Neural cell (in vitro differentiated cells): ENCODE data around the gene ARHGEF2. TPM values are rescaled to one million over a fixed set of nuclear protein-coding genes. Genes with fewer than 3 reads are reported as not detected.

Experiments used
- H2AFZ ChIP-seq: fragments of 200-600, 300-800 bp; sonication (generic), shearing (Covaris generic); 2 replicates; pipeline ENCODE4 v1.6.0; 2014; ENCODE audit warnings: low read depth, mild to moderate bottlenecking, antibody characterized with exemption, low read length, moderate library complexity
- H3F3A ChIP-seq: fragments of 200-600 bp; shearing (Covaris generic); 2 replicates; pipeline ENCODE4 v1.6.1; 2016; ENCODE audit warnings: mild to moderate bottlenecking, moderate library complexity, mixed read lengths, antibody characterized with exemption, low read length; ENCODE audit not compliant: insufficient read depth, poor library complexity, severe bottlenecking
- H3K27ac ChIP-seq: fragments of 200-600, 300-800 bp; sonication (generic), shearing (Covaris generic); 2 replicates; pipeline ENCODE4 v1.5.1; 2014; ENCODE audit warnings: mild to moderate bottlenecking, low read length, moderate library complexity
- H3K27me3 ChIP-seq: fragments of 300-800, 200-600 bp; sonication (generic), shearing (Covaris generic); 2 replicates; pipeline ENCODE4 v1.6.0; 2014; ENCODE audit warnings: mild to moderate bottlenecking, low read depth, low read length, moderate library complexity; ENCODE audit not compliant: insufficient read depth
- H3K36me3 ChIP-seq: fragments of 300-800, 200-600 bp; sonication (generic), shearing (Covaris generic); 2 replicates; pipeline ENCODE4 v1.5.1; 2014; ENCODE audit warnings: mild to moderate bottlenecking, antibody characterized with exemption, low read length, moderate library complexity; ENCODE audit not compliant: insufficient read depth
- H3K4me2 ChIP-seq: fragments of 300-800, 200-600 bp; sonication (generic), shearing (Covaris generic); 2 replicates; pipeline ENCODE4 v1.6.0; 2014; ENCODE audit warnings: mild to moderate bottlenecking, low read length
- H3K4me3 ChIP-seq: fragments of 300-800, 200-600 bp; sonication (generic), shearing (Covaris generic); 2 replicates; pipeline ENCODE4 v1.5.1; 2014; ENCODE audit warnings: mild to moderate bottlenecking, low read length, moderate library complexity
- H3K79me2 ChIP-seq: fragments of 200-600 bp; shearing (Covaris generic); replicated peaks from 2 replicates; pipeline ENCODE4 v1.6.0; 2014; ENCODE audit warnings: mild to moderate bottlenecking, low read length, moderate library complexity; ENCODE audit not compliant: insufficient read depth
- H3K9ac ChIP-seq: fragments of 300-800, 200-600 bp; sonication (generic), shearing (Covaris generic); 2 replicates; pipeline ENCODE4 v1.6.1; 2016; ENCODE audit warnings: mild to moderate bottlenecking, low read length, mixed read lengths
- H3K9me2 ChIP-seq: fragments of 200-600 bp; shearing (Covaris generic); 2 replicates; pipeline ENCODE4 v1.6.1; 2016; ENCODE audit warnings: mild to moderate bottlenecking, low read length, mixed read lengths; ENCODE audit not compliant: insufficient read depth
- H3K9me3 ChIP-seq: fragments of 200-600, 300-800 bp; sonication (generic), shearing (Covaris generic); 2 replicates; pipeline ENCODE4 v1.6.1; 2016; ENCODE audit warnings: mild to moderate bottlenecking, mixed run types, low read length, moderate library complexity, mixed read lengths
- H4K20me1 ChIP-seq: fragments of 200-600 bp; shearing (Covaris generic); 2 replicates; pipeline ENCODE4 v1.6.1; 2016; ENCODE audit warnings: mild to moderate bottlenecking, mixed run types; ENCODE audit not compliant: insufficient read depth
- CTCF ChIP-seq: fragments of 450-650 bp; IDR thresholded peaks from 2 replicates; pipeline ENCODE4 v1.5.1; 2014; ENCODE audit warnings: antibody characterized with exemption, mild to moderate bottlenecking, moderate library complexity; ENCODE audit not compliant: poor library complexity, severe bottlenecking
- EP300 ChIP-seq: fragments of 450-650 bp; conservative IDR thresholded peaks from 2 replicates; pipeline ENCODE4 v1.6.1; 2014; ENCODE audit warnings: antibody characterized with exemption, mild to moderate bottlenecking, moderate library complexity; ENCODE audit not compliant: poor library complexity, severe bottlenecking
- EZH2 ChIP-seq: fragments of 200-600, 300-800 bp; shearing (Covaris generic), sonication (generic); IDR thresholded peaks from 2 replicates; pipeline ENCODE4 v1.6.1; 2014; ENCODE audit warnings: antibody characterized with exemption, low read length, borderline replicate concordance, mild to moderate bottlenecking; ENCODE audit not compliant: insufficient read depth, poor library complexity, severe bottlenecking
- MXI1 ChIP-seq: fragments of 450-650 bp; conservative IDR thresholded peaks from 2 replicates; pipeline ENCODE4 v1.6.1; 2014; ENCODE audit warnings: antibody characterized with exemption, mild to moderate bottlenecking; ENCODE audit not compliant: poor library complexity, severe bottlenecking
- POLR2AphosphoS5 ChIP-seq: IDR thresholded peaks from 2 replicates; pipeline ENCODE4 v1.6.1; 2012
- RAD21 ChIP-seq: fragments of 450-650 bp; conservative IDR thresholded peaks from 2 replicates; pipeline ENCODE4 v1.6.1; 2014; ENCODE audit warnings: antibody characterized with exemption, mild to moderate bottlenecking, moderate library complexity
- REST ChIP-seq: IDR thresholded peaks from 2 replicates; pipeline ENCODE4 v1.6.1; 2012; ENCODE audit warnings: borderline replicate concordance
- SMC3 ChIP-seq: fragments of 450-650 bp; conservative IDR thresholded peaks from 2 replicates; pipeline ENCODE4 v1.6.1; 2014; ENCODE audit warnings: antibody characterized with exemption, mild to moderate bottlenecking, moderate library complexity; ENCODE audit not compliant: poor library complexity
- TAF1 ChIP-seq: IDR thresholded peaks from 2 replicates; pipeline ENCODE4 v1.6.1; 2012; ENCODE audit warnings: low read depth
- polyA plus RNA-seq: library from polyadenylated mRNA; depleted of rRNA; stranded (reverse); fragments of >200 nt; gene quantifications from 2 replicates; pipeline ENCODE4 v1.2.3, GENCODE V29; 2014

Gene ARHGEF2
- polyA plus RNA-seq, 1 donor from 2014 or later: 45.1 TPM

- H3K79me2 ChIP-seq: peaks cover 25% of the 10 kb centered on the region
- H3K9me2 ChIP-seq: no peaks in the 10 kb centered on the region
- no peak overlapping the region for H2AFZ ChIP-seq
- H3K9me3 ChIP-seq: no peaks in the 10 kb centered on the region
- H3K36me3 ChIP-seq: no peaks in the 10 kb centered on the region
- peaks cover 6% of the 10 kb centered on the region for H3F3A ChIP-seq
- H4K20me1 ChIP-seq: no peaks in the 10 kb centered on the region
- H3K4me2 ChIP-seq: no peak overlapping the region
- H3K9ac ChIP-seq: no peak overlapping the region
- no peak overlapping the region for H3K27ac ChIP-seq
- no peaks in the 10 kb centered on the region for H3K27me3 ChIP-seq
- no peak overlapping the region for H3K4me3 ChIP-seq
- TF ChIP-seq MXI1 (no peak), POLR2AphosphoS5 (no peak), CTCF (no peak), TAF1 (no peak), SMC3 (no peak), EP300 (no peak), REST (no peak), EZH2 (no peak), RAD21 (no peak)
Observed at GRCh38 chr1:155981266-155982088, 3.1 kb upstream of the ARHGEF2 start.

- Histone ChIP-seq H3K9ac (no peak overlapping the region), H3K4me3 (no peak overlapping the region), H4K20me1 (no peaks in the 10 kb centered on the region), H3K27me3 (no peaks in the 10 kb centered on the region), H3K36me3 (no peaks in the 10 kb centered on the region), H3K79me2 (peaks cover 42% of the 10 kb centered on the region), H3K27ac (no peak overlapping the region), H3K4me2 (no peak overlapping the region), H3K9me3 (no peaks in the 10 kb centered on the region), H3F3A (peaks cover 6% of the 10 kb centered on the region), H3K9me2 (no peaks in the 10 kb centered on the region), H2AFZ (no peak overlapping the region)
- TF ChIP-seq EP300: no peak
- no peak for TF ChIP-seq TAF1
- no peak for TF ChIP-seq POLR2AphosphoS5
- no peak for TF ChIP-seq CTCF
- TF ChIP-seq REST: no peak
- no peak for TF ChIP-seq RAD21
- TF ChIP-seq SMC3: no peak
- no peak for TF ChIP-seq EZH2
- no peak for TF ChIP-seq MXI1
Observed at GRCh38 chr1:155979597-155980343, 1.4 kb upstream of the ARHGEF2 start.
